ENCODE measurements around the gene SRCIN1. TPM values are rescaled to one million over a fixed set of nuclear protein-coding genes. Genes with fewer than 3 reads are reported as not detected.

SRCIN1 gene
- total RNA-seq, 1 experiment from 2014 or later, result 2.3 TPM

DNA sequence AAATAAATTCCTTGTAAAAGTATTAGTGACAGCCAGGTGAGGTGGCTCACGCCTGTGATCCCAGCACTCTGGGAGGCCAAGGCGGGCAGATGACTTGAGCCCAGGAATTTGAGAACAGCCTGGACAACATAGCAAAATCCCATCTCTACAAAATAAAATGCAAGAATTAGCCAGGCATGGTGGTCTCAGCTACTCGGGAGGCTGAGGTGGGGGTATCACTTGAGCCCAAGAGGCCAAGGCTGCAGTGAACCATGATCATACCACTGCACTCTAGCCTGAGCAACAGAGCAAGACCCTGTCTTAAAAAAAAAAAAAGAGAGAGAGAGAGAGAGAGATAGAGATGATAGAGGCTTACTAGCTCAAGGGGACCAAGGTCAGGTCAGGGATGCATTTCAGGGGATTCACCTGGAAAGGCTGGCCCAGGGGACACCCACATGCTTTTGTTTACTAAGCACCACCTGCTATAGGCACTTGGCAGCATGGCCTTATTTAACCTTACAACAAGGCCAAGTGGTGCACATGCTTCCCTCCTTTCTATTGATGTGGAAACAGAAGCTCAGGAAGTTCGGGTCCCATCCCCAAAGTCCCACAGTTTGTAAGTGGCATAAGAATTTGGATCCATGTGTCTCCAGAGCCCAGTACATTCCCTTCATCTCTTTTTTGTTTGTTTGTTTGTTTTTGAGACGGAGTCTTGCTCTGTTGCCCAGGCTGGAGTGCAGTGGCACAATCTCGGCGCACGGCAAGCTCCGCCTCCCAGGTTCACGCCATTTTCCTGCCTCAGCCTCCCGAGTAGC, 12.4 kb upstream of the SRCIN1 start:
- DNase-seq (ENCODE audit: low read depth), result no peak
- in situ Hi-C loops (cut with HindIII; ENCODE audit: low pct_unique_long_range_greater_than_20kb, low sequenced_read_pairs), result no loop called here

DNA sequence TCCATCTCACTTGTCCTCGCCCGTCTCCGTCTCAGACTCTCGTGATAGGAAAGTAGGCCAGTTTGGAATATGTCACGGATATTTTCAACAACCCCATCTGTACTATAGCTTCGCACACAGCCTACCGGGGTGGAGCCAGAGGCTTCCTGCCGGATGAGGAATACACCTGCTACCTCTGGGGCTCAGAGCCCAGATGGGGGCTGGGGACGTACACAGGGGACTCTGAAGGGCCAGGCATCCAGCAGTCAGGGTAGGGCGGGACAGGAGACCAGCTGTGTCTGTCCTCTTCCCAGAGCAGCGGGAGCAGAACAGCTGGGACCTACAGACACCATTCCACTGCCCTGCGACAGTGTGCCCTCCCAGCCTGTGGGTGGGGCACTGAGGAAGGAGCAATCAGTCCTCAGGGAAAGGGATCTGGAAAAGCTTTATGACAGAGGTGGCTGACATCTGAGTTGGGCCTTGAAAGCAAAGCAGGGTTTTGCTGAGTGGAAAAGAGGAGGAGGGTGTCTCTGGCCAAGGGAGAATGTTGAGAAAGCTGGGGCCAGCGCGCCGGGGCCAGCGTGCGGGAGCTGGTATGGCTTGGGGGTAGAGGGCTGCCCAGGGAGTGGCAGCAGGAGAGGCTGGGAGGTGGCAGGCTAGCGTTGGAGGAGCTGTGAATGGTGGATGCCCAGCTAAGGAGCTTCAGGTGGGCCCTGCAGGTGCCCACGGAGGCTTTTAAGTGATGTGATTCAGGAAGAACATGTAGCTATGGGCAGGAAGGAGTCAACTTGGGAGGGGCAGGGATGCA, 11.5 kb upstream of the SRCIN1 start:
- in situ Hi-C loops (cut with HindIII; ENCODE audit: low pct_unique_long_range_greater_than_20kb, low sequenced_read_pairs), result no loop called here
- DNase-seq (ENCODE audit: low read depth), result no peak

GRCh38 chr17:38616361-38616760, 10.6 kb upstream of the SRCIN1 start:
- in situ Hi-C loops (cut with HindIII; ENCODE audit: low pct_unique_long_range_greater_than_20kb, low sequenced_read_pairs), result no loop called here
- DNase-seq (ENCODE audit: low read depth), result no peak

DNA sequence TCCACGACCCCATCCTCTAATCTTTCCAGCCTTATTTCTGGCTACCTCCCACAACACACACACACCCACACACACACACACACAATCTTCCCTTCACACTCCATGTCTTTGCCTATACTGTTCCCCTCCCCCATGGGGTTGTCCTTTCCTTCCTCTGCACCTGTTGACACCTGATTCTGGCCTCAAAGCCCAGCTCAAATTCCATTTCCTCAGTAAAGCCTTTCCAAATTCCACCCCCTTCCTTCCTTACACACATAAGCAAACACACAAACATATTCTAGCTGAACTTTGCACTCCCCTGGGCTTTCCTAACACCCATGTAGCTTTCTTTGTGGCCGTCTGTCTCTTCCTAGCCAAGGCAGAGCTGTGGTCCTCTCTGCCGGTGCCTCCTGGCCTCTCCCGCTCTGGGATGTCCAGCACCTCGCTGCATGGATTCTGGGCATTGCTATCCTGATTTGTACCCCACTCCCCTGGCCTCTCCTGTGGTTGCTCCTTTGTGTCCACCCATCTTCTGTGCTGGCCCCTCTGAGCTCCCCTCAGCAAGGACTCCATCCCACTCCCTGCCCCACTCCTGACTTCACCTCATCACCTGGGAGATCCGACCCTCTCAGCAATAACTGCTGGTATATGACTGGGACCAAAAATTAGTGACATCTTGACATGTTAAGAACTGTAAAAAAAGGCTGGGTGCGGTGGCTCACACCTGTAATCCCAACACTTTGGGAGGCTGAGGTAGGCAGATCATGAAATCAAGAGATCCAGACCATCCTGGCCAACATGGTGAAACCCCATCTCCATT, 8.4 kb upstream of the SRCIN1 start:
- in situ Hi-C loops (cut with HindIII; ENCODE audit: low pct_unique_long_range_greater_than_20kb, low sequenced_read_pairs), result no loop called here
- DNase-seq (ENCODE audit: low read depth), result no peak

GRCh38 chr17:38613525-38613980, 7.8 kb upstream of the SRCIN1 start:
- in situ Hi-C loops (cut with HindIII; ENCODE audit: low pct_unique_long_range_greater_than_20kb, low sequenced_read_pairs), result no loop called here
- DNase-seq (ENCODE audit: low read depth), result no peak

DNA sequence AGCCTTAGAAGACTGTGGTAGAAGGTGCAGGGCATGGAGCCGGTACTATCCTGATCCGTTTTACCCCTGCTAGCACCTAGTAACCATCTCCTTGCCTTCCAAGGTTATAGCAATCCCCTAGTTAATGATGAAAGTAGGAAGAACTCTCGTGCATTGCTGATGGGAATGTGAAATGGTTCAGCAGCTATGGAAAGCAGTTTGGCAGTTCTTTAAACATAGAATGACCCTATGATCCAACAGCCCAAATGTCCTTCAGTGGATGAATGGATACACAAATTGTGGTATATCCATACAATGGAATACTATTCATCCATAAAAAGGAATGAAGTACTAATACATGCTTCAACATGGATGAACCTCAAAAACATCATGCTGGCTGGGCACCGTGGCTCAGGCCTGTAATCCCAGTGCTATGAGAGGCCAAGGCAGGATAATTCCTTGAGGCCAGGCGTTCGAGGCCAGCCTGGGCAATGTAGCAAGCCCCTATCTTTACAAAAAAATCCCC, 6.2 kb upstream of the SRCIN1 start:
- in situ Hi-C loops (cut with HindIII; ENCODE audit: low pct_unique_long_range_greater_than_20kb, low sequenced_read_pairs), result no loop called here
- no peak for DNase-seq (ENCODE audit: low read depth)

DNA sequence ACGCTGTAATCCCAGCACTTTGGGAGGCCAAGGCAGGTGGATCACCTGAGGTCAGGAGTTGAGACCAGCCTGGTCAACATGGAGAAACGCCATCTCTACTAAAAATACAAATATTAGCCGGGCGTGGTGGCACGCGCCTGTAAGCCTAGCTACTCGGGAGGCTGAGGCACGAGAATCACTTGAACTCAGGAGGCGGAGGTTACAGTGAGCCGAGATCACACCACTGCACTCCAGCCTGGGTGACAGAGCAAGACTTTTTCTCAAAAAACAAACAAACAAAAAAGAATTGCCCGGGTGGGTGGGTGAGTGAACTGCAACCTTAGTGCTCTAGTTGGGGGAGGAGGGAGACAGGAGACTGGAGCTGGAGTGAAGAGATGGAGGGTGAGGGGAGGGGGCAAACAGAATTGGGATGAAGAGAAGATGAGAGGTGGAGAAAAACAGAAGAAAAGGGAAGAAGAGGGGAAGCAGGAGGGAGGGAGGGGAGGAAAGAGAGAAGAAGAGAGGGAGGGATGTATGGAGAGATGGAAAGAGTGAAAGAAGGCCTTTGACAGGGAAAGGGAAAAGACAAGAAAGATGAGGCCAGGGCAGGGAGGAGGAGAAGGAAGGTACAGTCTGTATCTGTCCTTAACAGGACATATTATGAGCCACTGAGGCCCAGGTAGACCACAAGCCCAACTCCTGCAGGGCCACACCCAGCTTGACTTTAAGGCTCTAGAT, 5.5 kb upstream of the SRCIN1 start:
- no peak for DNase-seq (ENCODE audit: low read depth)
- in situ Hi-C loops (cut with HindIII; ENCODE audit: low pct_unique_long_range_greater_than_20kb, low sequenced_read_pairs), result no loop called here

GRCh38 chr17:38609280-38610031, 3.7 kb upstream of the SRCIN1 start:
- DNase-seq (ENCODE audit: low read depth), result no peak
- in situ Hi-C loops (cut with HindIII; ENCODE audit: low pct_unique_long_range_greater_than_20kb, low sequenced_read_pairs), result no loop called here

GRCh38 chr17:38608648-38609047, 2.9 kb upstream of the SRCIN1 start:
- no peak for DNase-seq (ENCODE audit: low read depth)
- in situ Hi-C loops (cut with HindIII; ENCODE audit: low pct_unique_long_range_greater_than_20kb, low sequenced_read_pairs), result no loop called here

DNA sequence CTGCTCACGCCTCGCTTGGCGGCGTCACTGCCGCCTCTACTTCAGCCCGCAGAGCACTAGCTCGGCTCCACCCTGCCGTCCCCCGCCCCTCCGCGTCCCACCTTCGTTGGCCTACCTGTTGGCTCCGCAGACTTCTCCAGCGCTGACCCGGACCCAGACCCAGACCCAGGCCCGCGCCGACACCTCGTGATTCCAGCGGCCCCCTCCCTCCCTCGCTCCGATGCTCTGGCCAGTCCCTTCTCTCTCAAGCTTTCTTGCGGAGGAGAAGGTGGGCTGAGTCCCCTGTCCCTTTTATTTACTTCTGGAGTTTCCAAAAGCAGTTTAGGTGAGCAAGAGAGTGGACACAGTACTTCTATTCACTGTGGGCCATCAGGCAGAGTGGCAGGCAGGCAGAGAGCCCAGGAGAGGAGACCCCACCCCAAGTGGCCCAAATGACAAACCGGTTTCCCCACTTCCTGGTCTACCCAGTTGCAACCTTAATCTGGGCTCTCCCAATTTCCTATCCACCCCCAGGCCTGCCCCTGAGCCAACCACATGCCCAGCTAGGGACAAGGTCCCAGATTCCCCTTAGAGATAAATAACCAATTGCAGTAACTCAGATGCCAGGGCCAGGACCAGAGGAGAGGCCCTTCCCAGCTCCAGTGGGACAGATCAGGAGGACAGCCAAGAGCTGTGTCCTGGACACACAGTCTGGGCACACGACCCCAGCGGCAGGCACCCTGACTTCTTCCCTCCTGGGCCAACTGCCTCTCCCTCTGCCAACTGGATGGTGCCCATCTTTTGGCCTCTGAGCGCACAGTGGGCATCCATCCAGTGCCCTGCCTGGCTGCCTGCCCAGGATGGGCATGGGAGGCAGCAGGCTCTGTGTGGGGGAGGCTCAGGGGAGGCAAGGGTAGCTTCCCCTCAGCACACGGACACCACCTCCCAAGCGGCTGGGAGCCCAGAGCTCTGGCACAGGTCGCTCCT, 1.2 kb upstream of the SRCIN1 start:
- DNase-seq (ENCODE audit: low read depth), result no peak
- in situ Hi-C loops (cut with HindIII; ENCODE audit: low pct_unique_long_range_greater_than_20kb, low sequenced_read_pairs), result no loop called here

DNA sequence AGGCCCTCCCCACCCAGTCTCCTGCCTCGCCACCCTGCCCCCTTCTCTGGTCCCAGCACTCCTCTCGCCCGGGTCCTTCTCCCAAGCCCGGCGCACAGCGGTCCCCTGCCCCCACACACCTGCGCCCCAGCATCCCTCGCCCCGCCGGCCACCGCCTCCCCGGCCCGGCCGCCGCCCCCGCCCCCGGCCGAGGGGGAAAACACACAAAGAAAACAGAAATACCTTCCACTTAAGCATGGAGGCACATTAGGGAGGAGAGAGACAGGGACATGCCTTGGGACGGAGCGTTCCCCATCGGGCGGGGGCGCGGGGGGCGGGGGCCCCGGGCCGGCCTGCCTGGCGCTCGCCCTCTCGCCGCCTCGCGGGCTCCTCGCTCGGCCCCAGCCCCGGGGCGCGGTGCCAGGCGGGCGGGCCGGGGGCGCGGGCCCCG, 326 bp downstream of the SRCIN1 start:
- DNase-seq (ENCODE audit: low read depth), result no peak
- in situ Hi-C loops (cut with HindIII; ENCODE audit: low pct_unique_long_range_greater_than_20kb, low sequenced_read_pairs), result no loop called here

- in situ Hi-C loops (cut with HindIII; ENCODE audit: low pct_unique_long_range_greater_than_20kb, low sequenced_read_pairs), result no loop called here
- DNase-seq (ENCODE audit: low read depth), result no peak
Measured at GRCh38 chr17:38604479-38605403, 1.0 kb downstream of the SRCIN1 start.

DNA sequence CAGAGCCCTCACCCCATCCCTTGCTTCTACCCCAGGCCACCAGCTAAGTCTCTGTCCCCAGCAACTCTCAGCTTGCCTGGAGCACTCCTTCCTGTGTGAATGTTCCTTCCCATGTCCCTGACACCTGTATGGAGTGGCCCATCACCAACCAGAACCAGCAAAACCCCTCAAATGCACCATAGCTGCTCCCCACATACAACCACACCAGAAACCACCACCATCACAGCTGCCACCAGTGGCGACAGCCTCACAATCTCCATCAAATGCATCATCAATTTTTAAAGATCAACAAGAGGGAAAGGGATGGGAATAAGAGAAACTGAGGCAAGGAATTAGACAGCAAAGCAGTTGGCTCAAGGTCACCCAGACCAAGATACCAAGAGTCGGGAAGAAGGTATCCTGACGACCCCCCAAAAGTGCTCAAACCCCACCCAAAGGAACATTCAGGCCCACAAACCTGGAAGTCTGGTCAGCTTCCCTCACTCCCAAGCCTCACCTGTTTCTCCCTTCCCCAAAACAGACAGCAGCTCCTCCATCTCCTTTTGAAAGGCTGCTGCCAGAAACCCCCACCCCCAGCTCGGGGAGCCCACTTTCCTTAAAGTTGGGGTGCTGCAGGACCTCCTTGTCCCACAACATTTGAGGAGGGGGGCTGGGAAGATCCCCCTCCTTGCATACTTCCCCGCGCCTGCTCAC, 1.8 kb downstream of the SRCIN1 start:
- no peak for DNase-seq (ENCODE audit: low read depth)
- in situ Hi-C loops (cut with HindIII; ENCODE audit: low pct_unique_long_range_greater_than_20kb, low sequenced_read_pairs), result no loop called here

DNA sequence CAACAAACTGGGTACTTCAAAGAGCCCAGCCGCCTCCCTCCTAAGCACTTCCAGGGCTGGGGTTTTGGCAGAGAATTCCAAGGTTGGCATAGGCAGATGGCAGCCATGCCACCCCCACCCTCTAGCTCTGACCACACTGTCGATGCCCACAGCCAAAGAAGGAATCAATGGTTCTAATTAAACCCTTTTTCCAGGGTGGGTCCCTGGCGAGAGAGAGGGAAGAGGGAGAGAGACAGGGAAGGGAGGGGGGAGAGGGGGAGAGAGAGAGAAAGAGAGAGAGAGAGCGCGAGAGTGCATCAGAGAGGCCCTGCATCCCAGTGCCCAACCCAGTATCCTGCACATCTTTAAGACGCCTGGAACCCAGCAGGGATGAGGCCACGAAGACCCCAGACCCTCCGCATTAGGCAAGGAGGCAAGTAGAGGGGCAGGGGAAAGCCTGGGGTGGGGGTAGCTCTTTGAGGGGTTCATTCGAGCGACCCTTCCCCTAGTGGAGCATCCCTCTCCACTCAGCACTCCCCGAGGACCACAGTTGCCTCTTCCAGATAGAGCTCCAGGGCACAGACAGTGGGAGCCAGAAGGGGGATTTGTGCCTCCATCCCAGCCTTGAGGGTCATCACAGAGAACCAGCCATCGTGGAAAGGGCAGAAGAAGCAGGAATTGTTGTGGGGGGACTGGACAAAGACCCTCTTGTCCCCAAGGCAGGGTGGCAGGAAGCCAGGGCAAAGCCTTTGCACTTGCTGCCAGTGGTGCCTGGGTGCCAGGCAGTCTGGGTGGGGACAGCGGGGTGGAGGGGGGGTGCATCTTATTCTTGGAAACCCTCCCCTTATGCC, 2.6 kb downstream of the SRCIN1 start:
- in situ Hi-C loops (cut with HindIII; ENCODE audit: low pct_unique_long_range_greater_than_20kb, low sequenced_read_pairs), result no loop called here
- DNase-seq (ENCODE audit: low read depth), result no peak

Data from Caki2 (cell line).